ENCODE results near the gene STAT3. TPM values are rescaled to one million over a fixed set of nuclear protein-coding genes. Genes with fewer than 3 reads are reported as not detected.
"Not testable (repeated sequence)": the region's sequence is repeated elsewhere in the genome, so short reads cannot be mapped to it uniquely, and the experiment has no call there.

STAT3 gene
- 353 TPM for total RNA-seq
- long read RNA-seq, full-length matches to known transcripts, result 257 of 677 reads
- long read RNA-seq, partial matches to known transcripts, result 194 of 677 reads
- long read RNA-seq, other reads (novel, unspliced or antisense), result 226 of 677 reads

GRCh38 chr17:42388381-42389134 is at the start of gene STAT3:
Gene STAT3, minus strand, starts transcription at chr17:42388442. Its CDS starts 39,926 bp downstream, at chr17:42348516.
- peak; percentile 100 for DNase-seq (ENCODE audit: low spot score)

- no peak for DNase-seq (ENCODE audit: low spot score)
Observed at GRCh38 chr17:42436391-42436790, 48.1 kb upstream of the STAT3 start.

GRCh38 chr17:42431758-42432161 is 43.5 kb upstream of the STAT3 start:
- no peak for DNase-seq (ENCODE audit: low spot score)

- DNase-seq (ENCODE audit: low spot score), result no peak
Observed at GRCh38 chr17:42429726-42430447, 41.6 kb upstream of the STAT3 start.

GRCh38 chr17:42428141-42428944 is 40.1 kb upstream of the STAT3 start:
- no peak for DNase-seq (ENCODE audit: low spot score)

- no peak for DNase-seq (ENCODE audit: low spot score)
Observed at GRCh38 chr17:42424991-42425610, 36.9 kb upstream of the STAT3 start.

GRCh38 chr17:42423766-42424165 is 35.5 kb upstream of the STAT3 start:
- no peak for DNase-seq (ENCODE audit: low spot score)

- DNase-seq (ENCODE audit: low spot score), result peak; percentile 98
Observed at GRCh38 chr17:42422958-42423712, 34.9 kb upstream of the STAT3 start, which contains the start of gene CAVIN1. Gene CAVIN1, minus strand, starts transcription at chr17:42423256. Its CDS starts 159 bp downstream, at chr17:42423097.

GRCh38 chr17:42422412-42422957 is 34.2 kb upstream of the STAT3 start:
- DNase-seq (ENCODE audit: low spot score), result no peak

GRCh38 chr17:42421507-42422338 is 33.5 kb upstream of the STAT3 start:
- no peak for DNase-seq (ENCODE audit: low spot score)

- DNase-seq (ENCODE audit: low spot score), result no peak
Observed at GRCh38 chr17:42421136-42421506, 32.9 kb upstream of the STAT3 start.

GRCh38 chr17:42417981-42418380 is 29.7 kb upstream of the STAT3 start:
- not testable (repeated sequence) for DNase-seq (ENCODE audit: low spot score)

GRCh38 chr17:42414704-42415409 is 26.6 kb upstream of the STAT3 start:
- no peak for DNase-seq (ENCODE audit: low spot score)

- DNase-seq (ENCODE audit: low spot score), result no peak
Observed at GRCh38 chr17:42413464-42414040, 25.3 kb upstream of the STAT3 start.

- DNase-seq (ENCODE audit: low spot score), result no peak
Observed at GRCh38 chr17:42411905-42412679, 23.9 kb upstream of the STAT3 start.

GRCh38 chr17:42411361-42411760 is 23.1 kb upstream of the STAT3 start:
- no peak for DNase-seq (ENCODE audit: low spot score)

- DNase-seq (ENCODE audit: low spot score), result no peak
Observed at GRCh38 chr17:42410319-42410685, 22.1 kb upstream of the STAT3 start.

Data from mesenteric fat pad (tissue), 1 donor.